B cell (primary cell): ENCODE data around the gene PMIS2. TPM values are rescaled to one million over a fixed set of nuclear protein-coding genes. Genes with fewer than 3 reads are reported as not detected.

Source experiments
- ATAC-seq: fragments of 200-7000 bp; cut with Tn5 transposase; one replicate; pipeline ENCODE4 v1.10.0; 2021; ENCODE audit warnings: low read depth, mild to moderate bottlenecking, moderate number of reproducible peaks, moderate library complexity
- CTCF ChIA-PET: fragments of 350-600 bp; sonication (Branson Sonifier 250); formaldehyde crosslinking; loops from one replicate; lab custom pipeline; 2021; ENCODE audit warnings: antibody characterized with exemption, inconsistent platforms; lab: Charles Lee
- POLR2A ChIA-PET: fragments of 350-600 bp; sonication (Branson Sonifier 250); formaldehyde crosslinking; loops from one replicate; lab custom pipeline; 2021; ENCODE audit warnings: antibody characterized with exemption; lab: Charles Lee
- DNase-seq: peaks from one replicate; pipeline ENCODE4 v3.0.0; 2013
- H2AFZ ChIP-seq: 2 replicates; pipeline ENCODE4 v1.6.1; 2012; ENCODE audit warnings: mild to moderate bottlenecking, low read depth, low read length; ENCODE audit not compliant: insufficient read depth, poor library complexity, severe bottlenecking
- H3K27ac ChIP-seq, 2 donors: 1 replicate in 1 of 2; 2 replicates in 1 of 2; pipeline ENCODE4 v1.5.1; 2012 to 2013; ENCODE audit warnings: low read length in 2 of 2, mild to moderate bottlenecking in 2 of 2, moderate library complexity in 1 of 2
- H3K27me3 ChIP-seq, 4 experiments: fragments of 200-600 bp in 1 of 4; sonication (generic) in 1 of 4; replicated peaks in 1 of 4; 1 replicate in 2 of 4; 2 replicates in 2 of 4; pipeline versions ENCODE4 v1.6.1 to v1.7.0; 2013 to 2016; ENCODE audit warnings: low read length in 3 of 4, mild to moderate bottlenecking in 2 of 4, mixed read lengths in 1 of 4, moderate library complexity in 1 of 4; ENCODE audit not compliant: insufficient read depth in 4 of 4, control insufficient read depth in 3 of 4; ENCODE audit errors: control extremely low read depth in 1 of 4
- H3K36me3 ChIP-seq, 2 experiments: replicated peaks in 1 of 2; 1 replicate in 1 of 2; 2 replicates in 1 of 2; pipeline versions ENCODE4 v1.6.1 to v1.7.1; 2013; ENCODE audit warnings: low read length in 1 of 2; ENCODE audit not compliant: insufficient read depth in 2 of 2, control insufficient read depth in 1 of 2; ENCODE audit errors: control extremely low read depth in 1 of 2, extremely low read depth in 1 of 2
- H3K4me1 ChIP-seq, 2 donors: fragments of 200-600 bp in 1 of 2; sonication (generic) in 1 of 2; 1 replicate in 1 of 2; 2 replicates in 1 of 2; pipeline versions ENCODE4 v1.5.1 to v1.6.1; 2013 to 2017; ENCODE audit warnings: low read length in 2 of 2; ENCODE audit not compliant: control insufficient read depth in 2 of 2, insufficient read depth in 2 of 2
- H3K4me2 ChIP-seq: replicated peaks from 2 replicates; pipeline ENCODE3; 2012; ENCODE audit warnings: mild to moderate bottlenecking, low read depth, low read length; ENCODE audit not compliant: poor library complexity, severe bottlenecking
- H3K4me3 ChIP-seq, 5 experiments: fragments of 200-600 bp in 1 of 5; sonication (generic) in 1 of 5; 1 replicate in 3 of 5; 2 replicates in 2 of 5; pipeline versions ENCODE4 v1.5.1 to v1.7.0; 2011 to 2016; ENCODE audit warnings: low read length in 4 of 5, mild to moderate bottlenecking in 4 of 5, low read depth in 2 of 5, control low read depth in 1 of 5, moderate library complexity in 1 of 5; ENCODE audit not compliant: insufficient read depth in 1 of 5; ENCODE audit errors: control extremely low read depth in 1 of 5, extremely low read depth in 1 of 5
- H3K79me2 ChIP-seq: fragments of 200-600 bp; sonication (generic); one replicate; pipeline ENCODE4 v1.6.0; 2016; ENCODE audit warnings: low read length; ENCODE audit not compliant: control insufficient read depth, insufficient read depth
- H3K9ac ChIP-seq: fragments of 200-600 bp; sonication (generic); 2 replicates; pipeline ENCODE4 v1.6.1; 2017; ENCODE audit warnings: mild to moderate bottlenecking, low read length, moderate library complexity
- H3K9me3 ChIP-seq, 3 donors: one replicate each; pipeline versions ENCODE4 v1.6.1 to v1.7.1; 2013; ENCODE audit warnings: low read length in 2 of 3; ENCODE audit not compliant: control insufficient read depth in 2 of 3, insufficient read depth in 1 of 3; ENCODE audit errors: control extremely low read depth in 1 of 3
- H4K20me1 ChIP-seq: 2 replicates; pipeline ENCODE4 v1.6.0; 2012; ENCODE audit warnings: mild to moderate bottlenecking, low read length; ENCODE audit not compliant: insufficient read depth, control insufficient read depth, poor library complexity, severe bottlenecking
- H3K27ac Mint-ChIP-seq: one replicate; pipeline ENCODE4 v1.8.0; 2021; ENCODE audit warnings: mixed read lengths
- H3K27me3 Mint-ChIP-seq: one replicate; pipeline ENCODE4 v1.8.0; 2021; ENCODE audit warnings: mixed read lengths
- H3K4me1 Mint-ChIP-seq: one replicate; pipeline ENCODE4 v1.8.0; 2021; ENCODE audit warnings: mixed read lengths
- H3K4me3 Mint-ChIP-seq: one replicate; pipeline ENCODE4 v1.8.0; 2021; ENCODE audit warnings: mixed read lengths
- H3K9me3 Mint-ChIP-seq: one replicate; pipeline ENCODE4 v1.8.0; 2022; ENCODE audit warnings: mixed read lengths; ENCODE audit not compliant: insufficient read depth
- CTCF ChIP-seq: fragments of 200-600 bp; IDR thresholded peaks from one replicate; pipeline ENCODE4 v1.8.0; 2022; ENCODE audit warnings: antibody characterized with exemption, mild to moderate bottlenecking
- EZH2 ChIP-seq: IDR thresholded peaks from 2 replicates; pipeline ENCODE4 v1.6.1; 2012; ENCODE audit warnings: borderline replicate concordance, low read depth, mild to moderate bottlenecking, moderate library complexity, low read length; ENCODE audit not compliant: insufficient read depth, poor library complexity, severe bottlenecking
- WGBS: methylation state at CpG from one replicate; pipeline ENCODE4 v1.1.5; 2013; ENCODE audit warnings: missing lambda C conversion rate; ENCODE audit not compliant: insufficient coverage; 5-methylcytosine and 5-hydroxymethylcytosine counted together
- intact Hi-C: fragments of 100-400 bp; cut with micrococcal nuclease; formaldehyde crosslinking; loops from one replicate; pipeline ENCODE4 v1.10.0; 2022
- polyA plus RNA-seq: library from polyadenylated mRNA; depleted of rRNA; stranded (reverse); fragments of >200 nt; gene quantifications from 2 replicates; pipeline ENCODE4 v1.2.3, GENCODE V29; 2012
- total RNA-seq, 2 donors: library from RNA; stranded (reverse); fragments of 120-200 nt in 1 of 2; gene quantifications; 1 replicate in 1 of 2; 2 replicates in 1 of 2; pipeline versions ENCODE4 v1.2.3 to v1.2.4, GENCODE V29; 2013 to 2022

The PMIS2 gene
- total and polyA plus RNA-seq, 2 donors (not counting 1 experiment from before 2014, with no cell fraction given), result not detected

GRCh38 chr19:35587321-35587720 lies 1.3 kb downstream of the PMIS2 start:
- Histone ChIP-seq H3K4me3 (no peak overlapping the region), H3K9me3 (peaks cover 0 to 9% (median 0%) of the 10 kb centered on the region in 3 donors), H3K4me2 (no peak overlapping the region), H3K4me1 (no peaks in the 10 kb centered on the region), H3K27me3 (peaks cover 0 to 17% (median 0%) of the 10 kb centered on the region in 4 experiments), H3K36me3 (no peaks in the 10 kb centered on the region), H4K20me1 (no peaks in the 10 kb centered on the region), H3K9ac (no peak overlapping the region), H2AFZ (no peak overlapping the region), H3K27ac (no peak overlapping the region), H3K79me2 (no peaks in the 10 kb centered on the region)
- H3K4me1 Mint-ChIP-seq, result no peaks in the 10 kb centered on the region
- H3K27me3 Mint-ChIP-seq, result peaks cover 28% of the 10 kb centered on the region
- WGBS, result 20% methylated on average over 1 of the region's 1 CpG
- DNase-seq (no peak), ATAC-seq (no peak)
- TF ChIP-seq EZH2 (no peak), CTCF (no peak)
- intact Hi-C loops, result no loop called here
- ChIA-PET POLR2A (no interaction called here), CTCF (interaction anchor here (1.1 kb wide), 1 partner anchor 78 kb away, joined by 5 read pairs; no protein-coding TSS in a partner anchor)
- H3K9me3 Mint-ChIP-seq, result no peaks in the 10 kb centered on the region
- no peak overlapping the region for H3K4me3 Mint-ChIP-seq
- no peak overlapping the region for H3K27ac Mint-ChIP-seq

GRCh38 chr19:35590875-35591274 lies 4.9 kb downstream of the PMIS2 start:
- CTCF ChIA-PET, result interaction anchor here (3.1 kb wide), 1 partner anchor 81 kb away, joined by 24 read pairs; no protein-coding TSS in a partner anchor
- no peaks in the 10 kb centered on the region for H3K4me1 Mint-ChIP-seq
- Histone ChIP-seq H2AFZ (no peak overlapping the region), H3K27me3 (peaks cover 0 to 8% (median 0%) of the 10 kb centered on the region in 4 experiments), H4K20me1 (no peaks in the 10 kb centered on the region), H3K79me2 (no peaks in the 10 kb centered on the region), H3K36me3 (no peaks in the 10 kb centered on the region), H3K4me1 (no peaks in the 10 kb centered on the region), H3K4me3 (no peak overlapping the region), H3K9me3 (peaks cover 0 to 5% (median 0%) of the 10 kb centered on the region in 3 donors), H3K27ac (no peak overlapping the region), H3K9ac (no peak overlapping the region), H3K4me2 (no peak overlapping the region)
- intact Hi-C loops, result no loop called here
- ATAC-seq, result no peak
- POLR2A ChIA-PET, result no interaction called here
- TF ChIP-seq CTCF, result no peak
- no peak for TF ChIP-seq EZH2
- WGBS, result no CpG with 5 or more reads among the region's 3 CpGs
- no peak for DNase-seq
- H3K27ac Mint-ChIP-seq, result no peak overlapping the region
- no peak overlapping the region for H3K4me3 Mint-ChIP-seq
- no peaks in the 10 kb centered on the region for H3K9me3 Mint-ChIP-seq
- H3K27me3 Mint-ChIP-seq, result peaks cover 17% of the 10 kb centered on the region
